CD4-positive, alpha-beta T cell treated with Interferon gamma for 1 hour (primary cell): ENCODE results near the gene CAVIN2.

Experiments
- DNase-seq: peaks from one replicate; pipeline ENCODE4 v3.0.0-alpha.2; 2020

The CAVIN2 gene, protein sequence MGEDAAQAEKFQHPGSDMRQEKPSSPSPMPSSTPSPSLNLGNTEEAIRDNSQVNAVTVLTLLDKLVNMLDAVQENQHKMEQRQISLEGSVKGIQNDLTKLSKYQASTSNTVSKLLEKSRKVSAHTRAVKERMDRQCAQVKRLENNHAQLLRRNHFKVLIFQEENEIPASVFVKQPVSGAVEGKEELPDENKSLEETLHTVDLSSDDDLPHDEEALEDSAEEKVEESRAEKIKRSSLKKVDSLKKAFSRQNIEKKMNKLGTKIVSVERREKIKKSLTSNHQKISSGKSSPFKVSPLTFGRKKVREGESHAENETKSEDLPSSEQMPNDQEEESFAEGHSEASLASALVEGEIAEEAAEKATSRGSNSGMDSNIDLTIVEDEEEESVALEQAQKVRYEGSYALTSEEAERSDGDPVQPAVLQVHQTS

GRCh38 chr2:191846515-191847476, at the start of gene CAVIN2:
CAVIN2 (minus strand) TSS chr2:191847088; CDS start chr2:191846925, 163 bp downstream.
- no peak for DNase-seq

DNA sequence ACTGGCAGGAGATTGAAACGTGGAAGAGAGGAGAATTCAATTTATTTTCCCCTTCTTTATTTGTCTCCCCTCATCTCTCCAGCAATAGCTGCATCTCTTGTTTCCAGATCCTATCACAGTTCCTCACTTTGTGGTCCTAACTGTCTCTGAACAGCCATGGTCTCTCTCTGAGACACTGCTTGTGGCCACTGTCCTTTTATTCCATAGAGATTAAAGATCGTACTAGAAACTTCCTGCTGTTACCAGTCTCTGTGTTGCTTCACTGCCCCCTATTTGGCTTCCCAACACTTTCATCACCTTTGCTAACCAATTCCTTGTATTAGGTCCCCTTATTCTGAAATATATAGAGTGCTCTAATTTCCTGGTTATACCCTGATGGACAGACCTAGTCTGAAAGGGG, 48.9 kb upstream of the CAVIN2 start:
- DNase-seq = no peak

DNA sequence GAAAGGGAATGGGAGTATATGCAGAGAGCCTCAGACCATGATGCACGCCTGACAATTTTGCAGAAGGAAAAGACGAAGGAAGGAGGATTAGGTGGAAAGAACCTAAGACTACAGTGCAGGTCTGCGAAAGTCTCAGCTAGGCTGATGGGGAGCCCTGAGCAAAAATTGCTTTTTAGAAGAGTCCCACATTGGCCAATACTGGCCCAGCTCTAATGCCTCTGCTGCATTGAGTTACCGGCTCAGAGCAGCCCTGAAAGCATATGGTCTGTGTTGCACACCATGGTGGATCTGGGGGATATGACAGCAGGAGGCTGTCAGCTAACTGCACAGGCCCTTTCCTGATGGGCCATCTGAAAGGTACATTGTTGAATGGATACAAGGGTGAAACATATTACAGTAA, 48.3 kb upstream of the CAVIN2 start:
- DNase-seq = no peak

GRCh38 chr2:191894681-191895147, 47.8 kb upstream of the CAVIN2 start:
- DNase-seq = no peak

DNA sequence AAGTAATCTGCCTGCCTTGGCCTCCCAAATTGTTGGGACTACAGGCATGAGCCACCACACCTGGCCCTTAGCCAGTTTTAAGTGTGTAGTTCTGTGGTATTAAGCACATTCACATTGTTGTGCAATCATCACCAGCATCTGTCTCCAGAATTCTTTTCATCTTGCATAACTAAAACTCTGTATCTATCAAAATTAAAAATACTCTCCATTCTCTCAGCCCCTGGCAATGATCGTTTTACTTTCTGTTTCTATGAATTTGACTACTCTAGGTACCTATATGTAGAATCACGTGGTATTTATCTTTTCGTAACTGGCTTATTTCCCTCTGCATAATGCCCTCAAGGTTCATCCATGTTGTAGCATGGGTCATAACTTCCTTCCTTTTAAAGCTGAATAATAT, 45.5 kb upstream of the CAVIN2 start:
- no peak for DNase-seq

GRCh38 chr2:191891656-191892055, 44.8 kb upstream of the CAVIN2 start:
- DNase-seq = no peak

DNA sequence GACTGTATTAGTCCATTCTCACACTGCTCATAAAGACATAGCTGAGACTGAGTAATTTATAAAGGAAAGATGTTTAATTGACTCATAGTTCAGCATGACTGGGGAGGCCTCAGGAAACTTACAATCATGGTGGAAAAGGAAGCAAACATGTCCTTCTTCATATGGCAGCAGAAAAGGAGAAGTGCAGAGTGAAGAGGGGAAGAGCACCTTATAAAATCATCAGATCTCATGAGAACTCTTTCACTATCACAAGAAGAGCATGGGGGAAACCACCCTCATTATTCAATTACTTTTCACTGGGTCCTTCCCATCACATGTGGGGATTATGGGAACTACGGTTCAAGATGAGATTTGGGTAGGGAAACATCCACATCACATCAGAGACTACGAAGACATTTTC, 43.0 kb upstream of the CAVIN2 start:
- DNase-seq = no peak

DNA sequence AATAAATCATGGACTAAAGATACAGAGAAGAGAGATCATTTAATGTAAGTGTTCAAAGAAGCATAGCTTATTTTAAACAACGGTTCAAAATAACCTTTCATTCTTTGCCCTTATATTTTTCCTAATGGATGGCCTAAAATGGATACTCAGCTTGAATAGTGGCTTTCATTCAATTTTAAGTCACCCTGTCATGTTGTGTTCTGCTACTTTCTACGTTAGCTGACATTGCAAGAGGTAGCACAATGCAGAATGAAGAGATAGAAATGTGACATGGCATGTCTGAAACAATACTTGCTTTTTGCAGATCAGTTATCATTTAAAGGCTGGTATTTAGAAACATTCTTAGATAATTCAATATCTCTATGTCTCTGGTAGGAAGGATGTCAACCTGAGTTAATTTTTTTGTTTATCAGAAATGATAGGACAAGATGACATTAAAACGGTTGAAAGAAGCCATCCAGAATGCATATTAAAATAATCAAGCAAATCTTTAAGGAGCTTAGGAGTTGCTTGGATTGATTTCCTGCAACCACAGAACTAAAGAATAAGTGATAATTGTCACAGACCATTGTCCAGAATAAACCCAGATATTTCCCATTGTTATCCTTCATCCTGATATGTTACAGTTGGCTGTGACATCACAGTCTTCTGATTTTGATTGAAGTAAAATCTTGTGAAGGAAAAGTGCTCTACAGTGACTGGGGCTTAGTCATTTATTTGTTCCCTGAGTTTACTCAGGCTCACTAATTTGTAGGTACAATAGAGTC, 41.7 kb upstream of the CAVIN2 start:
- DNase-seq = no peak

DNA sequence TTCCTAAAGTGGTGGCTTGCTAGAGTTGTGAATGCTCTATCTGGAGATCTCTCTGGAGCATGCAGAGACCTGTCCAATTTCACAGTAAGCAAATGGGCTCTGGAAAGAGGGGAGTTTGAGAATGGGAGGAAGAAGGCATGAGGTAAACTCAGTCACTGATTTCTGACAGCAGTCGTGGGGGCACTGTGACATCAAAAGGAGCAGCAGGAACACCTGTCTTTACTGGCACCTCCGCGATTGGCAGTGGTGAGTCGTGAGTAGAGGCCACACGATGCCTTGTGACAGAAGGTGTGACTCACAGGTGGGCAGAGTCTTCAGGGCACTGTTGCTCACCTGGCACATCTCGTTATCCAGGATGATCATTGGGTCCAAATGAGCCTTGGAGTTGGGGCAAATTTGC, 38.8 kb upstream of the CAVIN2 start:
- DNase-seq = no peak

GRCh38 chr2:191885098-191885497, 38.2 kb upstream of the CAVIN2 start:
- no peak for DNase-seq

- DNase-seq = no peak
These were observed 35.3 kb upstream of the CAVIN2 start for GRCh38 chr2:191881982-191882816.

DNA sequence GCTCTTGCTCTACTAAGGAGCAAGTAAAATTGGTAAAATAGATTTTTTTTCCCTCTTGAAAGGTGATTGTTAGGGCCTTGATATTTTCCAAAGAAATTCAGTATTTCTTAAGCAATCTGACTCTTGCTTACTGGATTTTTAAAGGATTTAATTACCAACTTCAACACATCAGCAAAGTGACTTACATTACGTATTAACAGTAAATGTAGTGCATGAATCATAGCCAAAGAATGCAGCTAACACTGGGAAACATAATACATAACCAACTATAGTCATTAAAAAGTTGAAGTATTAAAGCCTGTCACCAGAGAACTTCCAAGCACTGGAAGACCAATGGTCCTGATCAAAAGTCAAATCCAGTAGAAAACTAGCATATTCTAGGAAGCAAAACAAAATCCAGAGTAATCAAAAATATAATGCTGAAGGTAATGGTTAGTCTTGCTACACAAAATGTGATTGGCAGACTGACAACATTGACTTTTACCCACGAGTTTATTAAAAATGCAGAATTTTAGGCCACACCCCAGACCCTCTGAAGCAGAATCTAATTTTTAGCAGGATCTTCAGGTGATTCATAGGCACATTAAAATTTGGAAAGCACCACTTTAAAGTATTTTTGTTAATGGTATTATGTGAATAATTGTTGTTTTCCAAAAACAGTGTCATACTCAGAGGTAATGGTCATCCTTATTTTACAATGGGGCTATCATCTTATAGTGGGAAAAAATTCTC, 31.8 kb upstream of the CAVIN2 start:
- no peak for DNase-seq

DNA sequence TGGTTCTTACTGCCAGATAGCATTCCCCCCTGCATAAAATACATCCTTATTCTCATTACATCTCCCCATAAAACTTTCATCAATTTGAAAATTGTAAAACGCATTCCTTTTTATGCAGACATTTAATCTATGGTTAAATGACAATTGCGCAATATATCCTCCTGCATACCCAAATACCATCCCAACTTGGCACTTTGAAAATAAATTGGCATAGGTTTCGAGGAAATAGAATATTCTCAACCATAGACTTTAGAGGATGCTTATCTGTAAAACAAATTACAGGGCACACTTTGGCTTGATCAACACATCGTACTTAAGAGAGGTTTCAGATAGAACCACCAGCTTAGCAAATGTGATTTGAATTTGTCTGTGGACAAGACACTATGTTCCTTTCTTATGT, 31.0 kb upstream of the CAVIN2 start:
- no peak for DNase-seq

- no peak for DNase-seq
These were observed 29.0 kb upstream of the CAVIN2 start for GRCh38 chr2:191875859-191876258.

GRCh38 chr2:191870744-191871143, 23.9 kb upstream of the CAVIN2 start:
- no peak for DNase-seq

GRCh38 chr2:191869781-191870180, 22.9 kb upstream of the CAVIN2 start:
- no peak for DNase-seq

DNA sequence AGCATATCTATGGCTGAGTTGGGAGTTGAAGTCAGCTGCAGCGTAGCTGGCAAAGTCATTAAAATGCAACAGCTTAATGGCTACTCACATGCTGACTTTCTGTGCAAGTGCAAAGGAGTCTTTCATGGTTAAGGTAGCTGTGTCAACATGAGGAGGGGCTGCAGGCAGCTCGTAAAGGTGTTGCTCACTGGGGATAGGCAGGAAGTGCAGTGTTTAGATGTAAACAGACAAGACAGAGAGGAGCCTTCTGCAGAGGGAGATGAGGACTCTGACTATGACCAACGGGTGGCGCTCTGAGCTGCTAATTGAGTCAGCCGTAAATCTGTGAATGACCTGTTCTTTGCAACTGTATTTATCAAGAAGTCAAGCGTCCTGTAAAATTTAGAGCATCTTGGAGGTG, 22.3 kb upstream of the CAVIN2 start:
- no peak for DNase-seq

GRCh38 chr2:191867507-191867847, 20.6 kb upstream of the CAVIN2 start:
- no peak for DNase-seq

GRCh38 chr2:191866675-191867506, 20.0 kb upstream of the CAVIN2 start:
- DNase-seq = no peak

DNA sequence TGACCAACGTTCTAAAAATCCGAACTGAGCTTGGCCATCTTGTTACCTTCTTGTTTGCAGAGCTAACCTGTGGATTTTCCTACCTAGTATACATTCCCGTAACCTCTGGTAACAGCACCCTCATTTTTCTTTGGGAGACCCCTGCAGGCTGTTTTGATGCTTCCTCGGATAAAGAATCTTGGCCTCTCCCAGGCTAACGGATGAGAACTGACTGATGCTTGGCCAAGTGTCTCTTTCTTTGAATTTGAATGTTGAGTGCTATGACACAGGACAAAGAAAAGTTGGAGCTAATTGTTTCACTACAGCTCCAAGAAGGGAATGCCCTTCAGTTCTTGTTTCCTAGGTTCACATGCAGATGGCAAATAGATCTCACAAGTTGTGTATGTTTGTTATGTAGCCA, 19.3 kb upstream of the CAVIN2 start:
- DNase-seq = no peak
